ENCODE results near the gene ST3GAL4. TPM values are rescaled to one million over a fixed set of nuclear protein-coding genes. Genes with fewer than 3 reads are reported as not detected.
A peak's percentile ranks its signal among the peaks of the same experiment; 100 is the strongest.

The ST3GAL4 gene
- total RNA-seq, 1 experiment from 2014 or later = 13.6 TPM

DNA sequence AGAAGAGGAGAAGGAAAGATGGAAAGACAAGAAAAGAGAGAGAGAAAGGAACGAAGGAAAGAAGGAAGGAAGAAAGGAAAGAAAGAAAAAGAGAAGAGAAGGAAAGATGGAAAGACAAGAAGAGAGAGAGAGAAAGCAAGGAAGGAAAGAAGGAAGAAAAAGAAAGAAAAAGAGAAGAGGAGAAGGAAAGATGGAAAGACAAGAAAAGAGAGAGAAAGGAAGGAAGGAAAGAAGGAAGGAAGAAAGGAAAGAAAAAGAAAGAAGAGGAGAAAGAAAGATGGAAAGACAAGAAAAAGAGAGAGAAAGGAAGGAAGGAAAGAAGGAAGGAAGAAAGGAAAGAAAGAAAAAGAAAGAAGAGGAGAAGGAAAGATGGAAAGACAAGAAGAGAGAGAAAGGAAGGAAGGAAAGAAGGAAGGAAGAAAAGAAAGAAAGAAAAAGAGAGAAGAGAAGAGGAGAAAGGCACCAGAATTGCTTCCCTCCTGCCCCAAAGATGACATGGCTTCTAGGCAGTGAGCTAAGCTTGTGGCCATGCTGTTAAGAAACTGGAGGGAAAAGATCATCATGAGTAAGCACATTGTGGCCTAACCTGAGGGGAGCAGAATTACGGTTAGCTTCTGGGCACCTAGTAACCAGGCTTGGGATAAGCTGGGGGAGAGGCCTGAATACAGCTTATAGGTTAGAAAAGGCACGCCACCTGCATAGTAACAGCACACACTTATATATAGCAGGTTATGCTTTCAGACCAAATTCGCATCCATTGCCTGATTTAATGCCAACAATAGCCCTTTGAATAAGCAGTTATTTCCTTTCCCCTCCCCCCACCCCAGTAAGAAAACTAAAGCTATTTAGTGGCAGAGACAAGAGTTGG lies 2.3 kb upstream of the ST3GAL4 start:
- H3K9me3 Mint-ChIP-seq = no peaks in the 10 kb centered on the region; a peak in 1 of 5 replicates
- Histone ChIP-seq H2BK120ac (ENCODE audit: low read depth, low read length, poor library complexity, severe bottlenecking) (no peak overlapping the region), H3K23me2 (ENCODE audit: insufficient read length, low read depth, low read length, poor library complexity, severe bottlenecking) (peaks cover 5% of the 10 kb centered on the region), H3K56ac (ENCODE audit: insufficient read length, low read depth, low read length) (no peak overlapping the region), H2AFZ (ENCODE audit: low read length) (no peak overlapping the region), H4K5ac (ENCODE audit: insufficient read length, low read depth, low read length) (no peak overlapping the region), H2BK5ac (ENCODE audit: insufficient read length, low read length) (no peak overlapping the region), H2BK20ac (ENCODE audit: low read depth, low read length, poor library complexity, severe bottlenecking) (no peak overlapping the region), H2BK15ac (ENCODE audit: low read depth, low read length) (no peak overlapping the region), H3K9ac (ENCODE audit: extremely low read depth, insufficient read length, low read length) (no peak overlapping the region), H2AK5ac (ENCODE audit: insufficient read length, low read length) (no peak overlapping the region), H3K27me3 (ENCODE audit: insufficient read depth, low read length) (no peaks in the 10 kb centered on the region), H3K27ac (ENCODE audit: insufficient read length, low read depth, low read length) (no peak overlapping the region), H2BK12ac (ENCODE audit: insufficient read length, low read depth, low read length) (no peak overlapping the region), H3K79me1 (ENCODE audit: insufficient read depth, low read depth, low read length, poor library complexity, severe bottlenecking) (no peaks in the 10 kb centered on the region), H3K79me2 (ENCODE audit: insufficient read depth, low read length) (peaks cover 7% of the 10 kb centered on the region; the same call in 1 of the 2 replicates), H3K4me2 (ENCODE audit: insufficient read depth, insufficient read length, low read length) (peak overlapping the region; percentile 22), H3K23ac (ENCODE audit: insufficient read length, low read depth, low read length) (no peak overlapping the region), H4K8ac (replicated peaks; ENCODE audit: insufficient read length, low read depth, low read length) (no peak overlapping the region), H3K14ac (ENCODE audit: insufficient read depth, low read length) (no peak overlapping the region), H3K4ac (ENCODE audit: low read depth, low read length) (no peak overlapping the region), H3T11ph (ENCODE audit: low read length) (no peak overlapping the region), H4K20me1 (ENCODE audit: control insufficient read depth, insufficient read depth, insufficient read length) (no peaks in the 10 kb centered on the region), H3K9me3 (ENCODE audit: control insufficient read depth, low read depth, low read length) (no peaks in the 10 kb centered on the region), H3K18ac (ENCODE audit: insufficient read length, low read depth, low read length) (no peak overlapping the region), H4K91ac (ENCODE audit: insufficient read length, low read depth, low read length) (no peak overlapping the region), H3K4me1 (ENCODE audit: insufficient read depth, low read length) (peaks cover 6% of the 10 kb centered on the region)
- peak overlapping the region; percentile 29 to 73 (median 69); a peak in 5 of 7 replicates for H3K27ac Mint-ChIP-seq
- H3K27me3 Mint-ChIP-seq (ENCODE audit: low read depth) = no peaks in the 10 kb centered on the region; the same call in 1 of the 2 replicates
- no peak for DNase-seq
- peaks cover 36 to 53% of the 10 kb centered on the region in 2 experiments for H3K4me1 Mint-ChIP-seq
- H3K4me3 Mint-ChIP-seq = peak overlapping the region in 1 of 2 experiments; percentile 71; a peak in 2 of 5 replicates
- peaks cover 6 to 10% (median 6%) of the 10 kb centered on the region in 3 experiments; a peak in 5 of 7 replicates for H3K36me3 Mint-ChIP-seq (ENCODE audit: insufficient read depth in 1 of 3, low read depth in 3 of 3)
- TF ChIP-seq, protein P1, sequence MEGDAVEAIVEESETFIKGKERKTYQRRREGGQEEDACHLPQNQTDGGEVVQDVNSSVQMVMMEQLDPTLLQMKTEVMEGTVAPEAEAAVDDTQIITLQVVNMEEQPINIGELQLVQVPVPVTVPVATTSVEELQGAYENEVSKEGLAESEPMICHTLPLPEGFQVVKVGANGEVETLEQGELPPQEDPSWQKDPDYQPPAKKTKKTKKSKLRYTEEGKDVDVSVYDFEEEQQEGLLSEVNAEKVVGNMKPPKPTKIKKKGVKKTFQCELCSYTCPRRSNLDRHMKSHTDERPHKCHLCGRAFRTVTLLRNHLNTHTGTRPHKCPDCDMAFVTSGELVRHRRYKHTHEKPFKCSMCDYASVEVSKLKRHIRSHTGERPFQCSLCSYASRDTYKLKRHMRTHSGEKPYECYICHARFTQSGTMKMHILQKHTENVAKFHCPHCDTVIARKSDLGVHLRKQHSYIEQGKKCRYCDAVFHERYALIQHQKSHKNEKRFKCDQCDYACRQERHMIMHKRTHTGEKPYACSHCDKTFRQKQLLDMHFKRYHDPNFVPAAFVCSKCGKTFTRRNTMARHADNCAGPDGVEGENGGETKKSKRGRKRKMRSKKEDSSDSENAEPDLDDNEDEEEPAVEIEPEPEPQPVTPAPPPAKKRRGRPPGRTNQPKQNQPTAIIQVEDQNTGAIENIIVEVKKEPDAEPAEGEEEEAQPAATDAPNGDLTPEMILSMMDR (conservative IDR thresholded peaks at IDR 0.05) = no peak
- 83% methylated on average over 1 of the region's 4 CpGs for WGBS (ENCODE audit: extremely low coverage, insufficient read length, low lambda C conversion rate)

Measured in H9 (cell line).